Duodenal mucosa (tissue), 2 donors: ENCODE data around the gene GTPBP1.

Experiments
- H3K27ac ChIP-seq: one replicate; pipeline ENCODE4 v1.7.0; 2013; ENCODE audit warnings: low read depth, low read length
- H3K27me3 ChIP-seq, 2 donors: one replicate each; pipeline ENCODE4 v1.7.0; 2013; ENCODE audit warnings: low read length in 2 of 2, control low read depth in 1 of 2; ENCODE audit not compliant: insufficient read depth in 2 of 2, control insufficient read depth in 1 of 2
- H3K36me3 ChIP-seq, 2 donors: one replicate each; pipeline ENCODE4 v1.7.0; 2013; ENCODE audit warnings: low read length in 2 of 2, control low read depth in 1 of 2; ENCODE audit not compliant: insufficient read depth in 2 of 2, control insufficient read depth in 1 of 2
- H3K4me1 ChIP-seq, 2 donors: one replicate each; pipeline ENCODE4 v1.7.0; 2013; ENCODE audit warnings: low read length in 2 of 2, control low read depth in 1 of 2; ENCODE audit not compliant: insufficient read depth in 2 of 2, control insufficient read depth in 1 of 2
- H3K4me3 ChIP-seq, 2 donors: one replicate each; pipeline ENCODE4 v1.7.0; 2013; ENCODE audit warnings: low read length in 2 of 2, low read depth in 1 of 2
- H3K9ac ChIP-seq, 2 donors: one replicate each; pipeline ENCODE4 v1.7.0; 2013; ENCODE audit warnings: low read length in 2 of 2, low read depth in 1 of 2
- H3K9me3 ChIP-seq, 2 donors: one replicate each; pipeline ENCODE4 v1.7.0; 2013; ENCODE audit warnings: low read length in 2 of 2, control low read depth in 1 of 2; ENCODE audit not compliant: control insufficient read depth in 1 of 2

GTPBP1 gene

DNA sequence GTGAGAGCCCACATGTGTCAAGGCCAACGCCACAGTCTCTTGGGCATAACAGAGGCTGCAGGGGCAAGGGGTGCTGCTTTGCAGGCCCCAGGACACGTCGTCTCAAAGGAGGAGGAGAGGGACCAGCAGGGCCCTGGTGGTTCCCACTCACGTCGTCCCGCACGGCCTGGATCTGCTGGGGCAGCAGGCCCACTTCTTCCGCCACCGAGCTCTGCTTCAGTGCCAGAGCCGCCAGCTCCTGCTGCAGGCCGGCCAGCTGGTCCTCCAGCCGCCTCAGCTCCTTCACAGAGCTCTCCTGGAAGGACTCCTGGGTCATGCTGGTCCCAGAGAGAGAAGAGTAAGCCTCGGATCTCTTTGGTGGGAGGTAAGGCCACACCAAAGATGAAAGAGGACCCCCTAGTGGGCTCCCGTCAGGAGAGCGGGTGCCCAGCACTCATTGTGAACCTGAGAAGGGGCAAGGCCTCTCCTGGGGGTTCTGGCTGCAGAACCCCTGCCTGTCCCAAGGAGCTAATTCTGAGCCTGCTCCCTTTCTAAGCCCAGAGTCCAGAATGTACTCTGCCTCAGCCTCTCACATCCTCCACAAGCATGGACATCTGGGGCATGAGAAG lies 34.5 kb downstream of the GTPBP1 start:
- Histone ChIP-seq H3K27me3 (no peaks in the 10 kb centered on the region), H3K4me1 (no peaks in the 10 kb centered on the region), H3K9ac (no peak overlapping the region), H3K4me3 (no peak overlapping the region), H3K36me3 (peaks cover 65 to 100% of the 10 kb centered on the region in 2 donors), H3K9me3 (no peaks in the 10 kb centered on the region), H3K27ac (no peak overlapping the region)

DNA sequence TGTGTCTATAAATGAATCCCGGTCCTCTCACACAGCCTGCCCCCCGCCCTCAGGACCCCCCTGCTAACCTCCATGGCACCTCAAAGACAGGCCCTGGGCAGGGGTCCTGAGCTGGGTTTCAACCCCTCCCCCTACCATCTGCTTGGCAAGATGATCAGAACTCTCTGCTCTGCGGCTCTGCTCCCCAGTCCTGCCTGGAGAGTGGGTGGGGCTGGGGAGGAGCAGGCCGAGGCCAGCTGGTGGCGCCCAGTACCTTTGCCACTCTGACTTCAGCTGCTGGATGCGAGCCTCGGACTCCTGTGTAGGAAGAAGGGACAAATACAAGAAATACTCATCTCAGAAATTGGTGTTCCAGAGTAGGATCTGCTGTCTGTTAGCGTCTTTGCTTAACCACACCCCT lies 35.0 kb downstream of the GTPBP1 start:
- Histone ChIP-seq H3K27ac (no peak overlapping the region), H3K36me3 (peaks cover 65 to 100% of the 10 kb centered on the region in 2 donors), H3K4me3 (no peak overlapping the region), H3K27me3 (no peaks in the 10 kb centered on the region), H3K4me1 (no peaks in the 10 kb centered on the region), H3K9me3 (no peaks in the 10 kb centered on the region), H3K9ac (no peak overlapping the region)

DNA sequence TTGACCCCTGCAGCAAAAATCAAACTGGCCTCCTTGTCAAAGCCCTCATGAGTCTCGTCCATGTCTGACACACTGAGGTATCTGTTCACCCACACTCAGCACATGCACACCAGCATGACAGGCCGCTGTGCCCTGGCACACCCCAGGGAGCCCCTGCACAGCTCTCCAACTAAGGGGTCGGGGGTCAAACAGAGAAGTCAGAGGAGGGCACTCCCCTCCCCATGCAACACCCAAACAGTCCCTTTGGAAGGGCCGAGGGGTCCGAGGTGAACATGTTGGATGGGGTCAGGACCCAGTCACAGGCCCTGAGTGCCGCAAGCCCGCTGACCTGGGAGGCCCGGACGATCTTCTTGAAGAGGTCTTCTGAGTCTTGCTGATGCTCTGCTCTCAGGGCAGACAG lies 35.4 kb downstream of the GTPBP1 start:
- no peak overlapping the region for H3K27ac ChIP-seq
- no peak overlapping the region for H3K4me3 ChIP-seq
- H3K9me3 ChIP-seq = no peaks in the 10 kb centered on the region
- no peak overlapping the region for H3K9ac ChIP-seq
- no peaks in the 10 kb centered on the region for H3K27me3 ChIP-seq
- peaks cover 0 to 3% of the 10 kb centered on the region in 2 donors for H3K4me1 ChIP-seq
- H3K36me3 ChIP-seq = peaks cover 64 to 100% of the 10 kb centered on the region in 2 donors

DNA sequence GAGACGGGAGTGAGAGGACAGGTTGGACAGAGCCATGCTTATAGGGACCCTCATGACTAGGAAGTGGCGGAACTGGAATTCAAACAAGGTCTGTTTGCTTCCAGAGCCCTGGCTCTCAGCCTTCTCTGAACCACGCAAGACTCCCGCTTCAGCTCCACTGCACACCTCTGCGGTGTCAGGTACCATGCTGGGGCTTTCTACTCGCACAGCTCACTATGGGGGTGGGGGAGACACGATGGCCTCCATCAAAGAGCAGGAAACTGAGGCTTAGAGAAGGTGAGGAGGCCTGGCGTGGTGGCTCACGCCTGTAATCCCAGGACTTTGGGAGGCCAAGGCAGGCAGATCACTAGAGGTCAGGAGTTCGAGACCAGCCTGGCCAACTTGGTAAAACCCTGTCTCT lies 35.8 kb downstream of the GTPBP1 start:
- Histone ChIP-seq H3K27me3 (no peaks in the 10 kb centered on the region), H3K9ac (no peak overlapping the region), H3K4me1 (peaks cover 0 to 6% of the 10 kb centered on the region in 2 donors), H3K9me3 (no peaks in the 10 kb centered on the region), H3K27ac (no peak overlapping the region), H3K36me3 (peaks cover 60 to 99% of the 10 kb centered on the region in 2 donors), H3K4me3 (no peak overlapping the region)

DNA sequence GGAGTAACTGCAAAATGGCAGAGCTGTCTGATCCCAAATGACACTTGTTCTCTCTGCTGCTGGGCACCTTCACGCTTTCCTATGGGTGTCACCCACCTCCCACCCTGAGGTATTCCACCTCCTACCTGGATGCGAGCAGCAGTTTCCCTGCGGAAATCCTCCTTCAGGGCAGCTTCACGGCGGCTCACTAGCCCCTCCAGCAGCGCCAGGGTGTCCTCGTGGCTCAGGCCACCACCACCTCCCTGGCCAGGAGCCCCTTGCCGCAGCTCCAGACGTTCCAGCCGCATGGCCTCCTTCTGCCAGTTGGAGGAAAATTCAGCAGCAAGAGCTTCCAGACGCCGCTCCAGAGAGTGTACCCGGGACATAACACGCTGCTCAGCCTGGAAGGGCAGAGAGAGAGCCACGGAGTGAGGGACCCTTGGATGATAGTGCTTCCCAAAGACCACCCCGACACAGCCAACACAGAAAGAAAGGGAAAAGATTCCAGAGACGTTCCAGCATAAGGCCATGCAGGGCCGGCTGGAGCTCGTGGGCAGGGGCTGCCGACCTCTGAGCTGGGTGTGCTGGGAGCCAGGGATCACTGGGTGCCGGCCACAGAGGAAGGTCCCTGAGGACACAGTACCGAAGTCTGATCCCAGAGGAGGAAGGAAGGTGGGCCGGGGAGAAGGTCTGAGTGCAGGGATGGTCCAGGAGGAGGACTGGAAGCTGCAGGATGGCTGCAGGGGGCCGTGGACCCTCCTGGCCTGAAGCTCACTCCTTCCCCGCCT lies 36.6 kb downstream of the GTPBP1 start:
- no peak overlapping the region for H3K27ac ChIP-seq

DNA sequence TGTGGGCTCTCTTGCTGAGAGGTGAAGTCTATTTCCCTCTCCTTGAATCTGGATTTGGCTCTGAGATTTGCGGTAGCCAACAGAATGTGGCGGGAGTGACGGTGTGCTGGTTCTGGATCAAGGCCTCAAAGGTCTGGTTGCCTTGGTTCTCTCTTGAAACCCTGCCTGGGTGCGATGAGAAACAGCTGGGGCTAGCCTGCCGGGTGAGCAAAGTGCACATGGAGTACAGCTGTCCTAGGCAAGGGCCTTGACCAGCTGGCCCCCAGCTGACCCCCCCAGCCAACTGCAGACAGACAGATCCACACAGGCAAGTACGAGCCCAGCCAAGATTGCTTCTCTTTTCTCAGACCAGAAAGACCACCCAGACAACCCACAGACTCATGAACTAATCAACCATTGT lies 39.2 kb downstream of the GTPBP1 start:
- Histone ChIP-seq H3K36me3 (peaks cover 50 to 92% of the 10 kb centered on the region in 2 donors), H3K4me1 (peaks cover 0 to 6% of the 10 kb centered on the region in 2 donors), H3K9me3 (no peaks in the 10 kb centered on the region), H3K9ac (no peak overlapping the region), H3K27ac (no peak overlapping the region), H3K4me3 (no peak overlapping the region), H3K27me3 (no peaks in the 10 kb centered on the region)

More for the DNA sequence above, 36.6 kb downstream of the GTPBP1 start:
- Histone ChIP-seq H3K27me3 (no peaks in the 10 kb centered on the region), H3K9ac (no peak overlapping the region), H3K4me3 (no peak overlapping the region), H3K9me3 (no peaks in the 10 kb centered on the region), H3K36me3 (peaks cover 58 to 94% of the 10 kb centered on the region in 2 donors), H3K4me1 (peaks cover 0 to 6% of the 10 kb centered on the region in 2 donors)

DNA sequence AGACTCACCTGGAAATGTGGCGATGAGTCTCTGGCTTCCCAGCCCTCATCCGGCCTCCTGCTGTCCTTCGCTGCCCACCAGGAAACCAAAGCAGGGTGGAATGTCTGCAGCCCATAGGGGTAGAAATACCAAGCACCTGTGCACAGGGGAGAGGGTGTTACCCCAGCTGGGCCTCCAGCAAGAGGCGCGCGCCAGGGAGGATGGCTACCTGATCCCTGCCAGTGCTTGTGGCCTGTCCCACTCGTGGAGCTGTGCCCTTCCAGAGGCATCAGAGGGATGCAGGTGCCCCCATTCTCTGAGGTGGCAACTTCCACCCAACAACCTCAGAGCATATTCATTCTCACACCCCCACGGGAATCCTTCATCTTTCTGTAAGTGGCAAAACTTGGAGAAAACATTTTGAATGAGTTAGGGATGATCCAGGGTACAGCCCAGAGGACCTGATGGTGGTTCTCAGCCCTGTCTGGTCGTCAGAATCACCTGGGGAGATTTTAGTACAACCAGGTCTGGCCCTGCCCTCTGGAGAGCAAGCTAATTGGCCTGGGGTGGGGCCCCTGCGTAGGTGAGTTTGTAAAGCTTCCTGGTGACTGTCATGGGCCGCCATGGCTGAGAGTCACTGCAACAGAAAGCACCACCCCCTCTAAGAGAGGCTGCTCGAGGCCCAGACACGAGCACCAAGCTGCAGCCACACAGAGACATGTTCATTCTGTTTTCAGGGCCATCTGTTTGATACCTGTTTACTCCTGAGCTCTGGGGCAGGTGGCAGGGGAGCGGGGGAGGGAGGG lies 40.1 kb downstream of the GTPBP1 start:
- peaks cover 49 to 92% of the 10 kb centered on the region in 2 donors for H3K36me3 ChIP-seq

DNA sequence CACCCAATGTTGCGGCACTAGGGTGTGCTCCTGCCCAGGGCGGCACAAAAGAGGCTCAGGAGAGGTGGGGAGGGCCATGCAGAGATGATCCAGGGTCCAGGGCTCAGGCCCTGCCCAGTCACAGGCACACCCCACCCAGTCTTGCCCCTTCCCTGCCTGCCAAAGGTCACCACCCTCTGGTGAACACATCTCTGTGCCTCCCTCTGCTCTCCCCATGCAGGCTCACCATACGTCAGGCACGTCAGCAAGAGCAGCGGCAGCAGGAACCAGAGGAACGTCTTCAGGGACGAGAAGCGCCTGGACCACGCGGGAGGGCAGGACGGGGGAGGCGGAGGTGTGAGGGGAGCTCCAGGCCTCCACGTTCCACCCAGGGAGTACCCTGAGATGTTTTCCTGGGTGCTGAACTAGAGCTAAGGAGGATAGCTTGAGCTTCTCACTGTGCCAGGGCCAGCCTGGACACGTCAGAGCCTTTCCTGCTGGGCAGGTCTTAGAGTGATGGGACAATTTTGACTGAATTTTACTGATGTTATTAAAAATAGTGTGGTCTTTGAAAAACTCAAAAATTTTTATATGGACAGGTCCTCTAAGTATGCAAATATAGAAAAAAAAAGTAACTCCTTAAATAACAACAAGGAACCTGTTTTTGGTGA lies 42.9 kb downstream of the GTPBP1 start:
- Histone ChIP-seq H3K9me3 (no peaks in the 10 kb centered on the region), H3K9ac (no peak overlapping the region), H3K27ac (no peak overlapping the region), H3K27me3 (no peaks in the 10 kb centered on the region), H3K4me3 (no peak overlapping the region), H3K36me3 (peaks cover 48 to 84% of the 10 kb centered on the region in 2 donors), H3K4me1 (peaks cover 21 to 28% of the 10 kb centered on the region in 2 donors)

More for the DNA sequence above, 40.1 kb downstream of the GTPBP1 start:
- Histone ChIP-seq H3K9ac (no peak overlapping the region), H3K27ac (no peak overlapping the region), H3K4me1 (peaks cover 5 to 11% of the 10 kb centered on the region in 2 donors), H3K27me3 (no peaks in the 10 kb centered on the region), H3K9me3 (no peaks in the 10 kb centered on the region), H3K4me3 (no peak overlapping the region)

DNA sequence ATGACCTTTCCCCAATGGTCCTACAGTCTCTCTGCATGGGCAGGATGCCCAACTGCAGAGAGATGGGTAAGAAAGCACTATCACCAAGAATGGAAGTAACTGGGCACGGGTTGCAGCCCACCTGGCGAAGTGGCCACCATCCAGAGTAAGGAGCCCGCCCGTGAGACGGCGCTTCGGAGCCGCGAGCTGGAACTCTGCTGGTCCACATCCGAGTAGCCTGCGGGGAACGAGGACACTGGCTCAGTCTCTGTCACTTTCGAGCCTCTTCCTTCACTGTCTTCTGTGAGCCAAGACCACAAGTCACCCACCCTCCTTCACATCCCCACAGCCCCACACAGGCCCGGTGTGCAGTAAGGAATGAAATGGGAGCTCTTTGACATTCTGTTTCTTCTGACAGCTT lies 44.4 kb downstream of the GTPBP1 start:
- Histone ChIP-seq H3K27me3 (no peaks in the 10 kb centered on the region), H3K27ac (no peak overlapping the region), H3K36me3 (peaks cover 41 to 71% of the 10 kb centered on the region in 2 donors), H3K4me1 (peaks cover 29 to 36% of the 10 kb centered on the region in 2 donors), H3K9ac (no peak overlapping the region), H3K4me3 (no peak overlapping the region), H3K9me3 (no peaks in the 10 kb centered on the region)
